CD8-positive, alpha-beta memory T cell (primary cell): ENCODE data around the gene DAB1. TPM values are rescaled to one million over a fixed set of nuclear protein-coding genes. Genes with fewer than 3 reads are reported as not detected.

Experiments
- CTCF ChIA-PET: fragments of 350-600 bp; sonication (Branson Sonifier 250); formaldehyde crosslinking; loops from one replicate; lab custom pipeline; 2021; ENCODE audit warnings: antibody characterized with exemption; lab: Charles Lee
- POLR2A ChIA-PET: fragments of 350-600 bp; sonication (Branson Sonifier 250); formaldehyde crosslinking; loops from one replicate; lab custom pipeline; 2021; ENCODE audit warnings: antibody characterized with exemption; lab: Charles Lee
- DNase-seq, 5 donors: peaks; one replicate each; pipeline versions ENCODE4 v3.0.0 to v3.0.0-alpha.2; 2020 to 2022; ENCODE audit warnings: mixed read lengths in 1 of 5
- H3K27ac ChIP-seq: one replicate; pipeline ENCODE4 v1.7.0; 2013; ENCODE audit warnings: low read depth, mild to moderate bottlenecking, low read length, moderate library complexity
- H3K27me3 ChIP-seq: 2 replicates; pipeline ENCODE4 v1.7.0; 2013; ENCODE audit warnings: low read length, mild to moderate bottlenecking; ENCODE audit not compliant: insufficient read depth, poor library complexity, severe bottlenecking
- H3K36me3 ChIP-seq: 2 replicates; pipeline ENCODE4 v1.7.0; 2013; ENCODE audit warnings: mild to moderate bottlenecking, low read length, moderate library complexity; ENCODE audit not compliant: insufficient read depth
- H3K4me1 ChIP-seq: 2 replicates; pipeline ENCODE4 v1.7.0; 2013; ENCODE audit warnings: mild to moderate bottlenecking, low read length, moderate library complexity; ENCODE audit not compliant: insufficient read depth
- H3K4me3 ChIP-seq: 2 replicates; pipeline ENCODE4 v1.7.0; 2013; ENCODE audit warnings: mild to moderate bottlenecking, low read length
- H3K9me3 ChIP-seq: 2 replicates; pipeline ENCODE4 v1.7.0; 2013; ENCODE audit warnings: mild to moderate bottlenecking, low read length
- H3K27ac Mint-ChIP-seq, 8 donors: one replicate each; pipeline ENCODE4 v1.8.0; 2020 to 2021; ENCODE audit warnings: mixed read lengths in 8 of 8, mild to moderate bottlenecking in 6 of 8, inconsistent platforms in 3 of 8, moderate library complexity in 3 of 8
- H3K27me3 Mint-ChIP-seq, 2 donors: one replicate each; pipeline ENCODE4 v1.8.0; 2020 to 2021; ENCODE audit warnings: mixed read lengths in 2 of 2, mild to moderate bottlenecking in 1 of 2, moderate library complexity in 1 of 2
- H3K36me3 Mint-ChIP-seq, 3 donors: one replicate each; pipeline ENCODE4 v1.8.0; 2020 to 2021; ENCODE audit warnings: mixed read lengths in 3 of 3, inconsistent platforms in 1 of 3, mild to moderate bottlenecking in 1 of 3
- H3K4me1 Mint-ChIP-seq, 3 donors: one replicate each; pipeline ENCODE4 v1.8.0; 2020 to 2021; ENCODE audit warnings: mixed read lengths in 3 of 3, inconsistent platforms in 1 of 3, mild to moderate bottlenecking in 1 of 3
- H3K4me3 Mint-ChIP-seq, 7 donors: one replicate each; pipeline ENCODE4 v1.8.0; 2020 to 2021; ENCODE audit warnings: mixed read lengths in 7 of 7, mild to moderate bottlenecking in 6 of 7, moderate library complexity in 4 of 7, inconsistent platforms in 2 of 7
- H3K9me3 Mint-ChIP-seq, 5 donors: one replicate each; pipeline ENCODE4 v1.8.0; 2020 to 2022; ENCODE audit warnings: mixed read lengths in 5 of 5, mild to moderate bottlenecking in 3 of 5, moderate library complexity in 2 of 5, inconsistent platforms in 1 of 5
- polyA plus RNA-seq: library from polyadenylated mRNA; unstranded; fragments of 300-500 nt; fragmentation: Illumina TruSeq; gene quantifications from one replicate; pipeline ENCODE4 v1.2.3, GENCODE V29; 2021
- total RNA-seq, 2 experiments: library from RNA; stranded (reverse); gene quantifications; one replicate each; pipeline ENCODE4 v1.2.3, GENCODE V29; 2021

The DAB1 gene
- total and polyA plus RNA-seq, 3 experiments from 2014 or later, result 0.09 to 1.7 TPM; not detected in 1

GRCh38 chr1:56991576-56991975, 432.3 kb downstream of the DAB1 start:
- no peaks in the 10 kb centered on the region for H3K36me3 Mint-ChIP-seq

GRCh38 chr1:56986397-56986796, 437.5 kb downstream of the DAB1 start:
- peaks cover 0 to 1% (median 0%) of the 10 kb centered on the region in 5 donors for H3K9me3 Mint-ChIP-seq

More at GRCh38 chr1:56991576-56991975, 432.3 kb downstream of the DAB1 start:
- Mint-ChIP-seq H3K27ac (peak overlapping the region in 1 of 8 donors; percentile 86), H3K9me3 (no peaks in the 10 kb centered on the region), H3K27me3 (peaks cover 0 to 3% of the 10 kb centered on the region in 2 donors), H3K4me3 (no peak overlapping the region), H3K4me1 (no peaks in the 10 kb centered on the region)
- Histone ChIP-seq H3K27me3 (no peaks in the 10 kb centered on the region), H3K9me3 (no peaks in the 10 kb centered on the region), H3K36me3 (no peaks in the 10 kb centered on the region), H3K4me3 (no peak overlapping the region), H3K4me1 (no peaks in the 10 kb centered on the region), H3K27ac (no peak overlapping the region)
- DNase-seq, result no peak
- ChIA-PET CTCF (no interaction called here), POLR2A (no interaction called here)

GRCh38 chr1:56985857-56986256, 438.0 kb downstream of the DAB1 start:
- H3K9me3 Mint-ChIP-seq, result peaks cover 0 to 1% (median 0%) of the 10 kb centered on the region in 5 donors
- ChIA-PET CTCF (no interaction called here), POLR2A (no interaction called here)
- Histone ChIP-seq H3K36me3 (no peaks in the 10 kb centered on the region), H3K9me3 (no peaks in the 10 kb centered on the region), H3K27ac (no peak overlapping the region), H3K4me1 (no peaks in the 10 kb centered on the region), H3K27me3 (no peaks in the 10 kb centered on the region), H3K4me3 (no peak overlapping the region)
- H3K4me1 Mint-ChIP-seq, result no peaks in the 10 kb centered on the region
- no peak for DNase-seq
- no peak overlapping the region for H3K27ac Mint-ChIP-seq
- peaks cover 0 to 3% of the 10 kb centered on the region in 2 donors for H3K27me3 Mint-ChIP-seq
- H3K36me3 Mint-ChIP-seq, result no peaks in the 10 kb centered on the region
- H3K4me3 Mint-ChIP-seq, result no peak overlapping the region

More at GRCh38 chr1:56986397-56986796, 437.5 kb downstream of the DAB1 start:
- Mint-ChIP-seq H3K27ac (no peak overlapping the region), H3K27me3 (peaks cover 0 to 3% of the 10 kb centered on the region in 2 donors), H3K36me3 (no peaks in the 10 kb centered on the region), H3K4me1 (no peaks in the 10 kb centered on the region), H3K4me3 (no peak overlapping the region)
- Histone ChIP-seq H3K4me3 (no peak overlapping the region), H3K27me3 (no peaks in the 10 kb centered on the region), H3K4me1 (no peaks in the 10 kb centered on the region), H3K36me3 (no peaks in the 10 kb centered on the region), H3K27ac (no peak overlapping the region), H3K9me3 (no peaks in the 10 kb centered on the region)
- ChIA-PET CTCF (no interaction called here), POLR2A (no interaction called here)
- DNase-seq, result no peak

GRCh38 chr1:56983484-56983883, 440.4 kb downstream of the DAB1 start:
- no peak overlapping the region for H3K4me3 Mint-ChIP-seq
- no peak for DNase-seq
- peaks cover 0 to 1% (median 0%) of the 10 kb centered on the region in 5 donors for H3K9me3 Mint-ChIP-seq
- Histone ChIP-seq H3K4me3 (no peak overlapping the region), H3K27ac (no peak overlapping the region), H3K27me3 (no peaks in the 10 kb centered on the region), H3K36me3 (no peaks in the 10 kb centered on the region), H3K4me1 (no peaks in the 10 kb centered on the region), H3K9me3 (no peaks in the 10 kb centered on the region)
- no peaks in the 10 kb centered on the region for H3K4me1 Mint-ChIP-seq
- ChIA-PET POLR2A (no interaction called here), CTCF (no interaction called here)
- no peaks in the 10 kb centered on the region for H3K36me3 Mint-ChIP-seq
- peaks cover 0 to 4% of the 10 kb centered on the region in 2 donors for H3K27me3 Mint-ChIP-seq
- no peak overlapping the region for H3K27ac Mint-ChIP-seq

- no peaks in the 10 kb centered on the region for H3K9me3 ChIP-seq
- ChIA-PET CTCF (no interaction called here), POLR2A (no interaction called here)
- H3K27ac ChIP-seq, result no peak overlapping the region
- H3K4me3 ChIP-seq, result no peak overlapping the region
- no peaks in the 10 kb centered on the region for H3K27me3 ChIP-seq
- no peak overlapping the region for H3K4me3 Mint-ChIP-seq
- H3K27ac Mint-ChIP-seq, result no peak overlapping the region
- peaks cover 0 to 3% of the 10 kb centered on the region in 2 donors for H3K27me3 Mint-ChIP-seq
- H3K4me1 Mint-ChIP-seq, result peaks cover 0 to 1% (median 0%) of the 10 kb centered on the region in 3 donors
- no peak for DNase-seq
- no peaks in the 10 kb centered on the region for H3K4me1 ChIP-seq
- H3K9me3 Mint-ChIP-seq, result no peaks in the 10 kb centered on the region
- no peaks in the 10 kb centered on the region for H3K36me3 Mint-ChIP-seq
- no peaks in the 10 kb centered on the region for H3K36me3 ChIP-seq
Measured at GRCh38 chr1:56979986-56980755, 443.7 kb downstream of the DAB1 start.

- Mint-ChIP-seq H3K27me3 (peaks cover 0 to 3% of the 10 kb centered on the region in 2 donors), H3K9me3 (no peaks in the 10 kb centered on the region), H3K4me1 (peaks cover 0 to 5% (median 2%) of the 10 kb centered on the region in 3 donors), H3K36me3 (no peaks in the 10 kb centered on the region), H3K4me3 (no peak overlapping the region), H3K27ac (no peak overlapping the region)
- Histone ChIP-seq H3K4me1 (no peaks in the 10 kb centered on the region), H3K4me3 (no peak overlapping the region), H3K36me3 (no peaks in the 10 kb centered on the region), H3K9me3 (no peaks in the 10 kb centered on the region), H3K27me3 (no peaks in the 10 kb centered on the region), H3K27ac (no peak overlapping the region)
- DNase-seq, result no peak
- POLR2A ChIA-PET, result no interaction called here
- CTCF ChIA-PET, result no interaction called here
Measured at GRCh38 chr1:56978819-56979218, 445.0 kb downstream of the DAB1 start.

- Mint-ChIP-seq H3K27me3 (peaks cover 0 to 3% of the 10 kb centered on the region in 2 donors), H3K27ac (no peak overlapping the region), H3K4me3 (no peak overlapping the region), H3K9me3 (no peaks in the 10 kb centered on the region), H3K36me3 (no peaks in the 10 kb centered on the region), H3K4me1 (peaks cover 0 to 5% (median 3%) of the 10 kb centered on the region in 3 donors)
- Histone ChIP-seq H3K9me3 (no peaks in the 10 kb centered on the region), H3K27ac (no peak overlapping the region), H3K36me3 (no peaks in the 10 kb centered on the region), H3K27me3 (no peaks in the 10 kb centered on the region), H3K4me1 (no peaks in the 10 kb centered on the region), H3K4me3 (no peak overlapping the region)
- POLR2A ChIA-PET, result no interaction called here
- DNase-seq, result no peak
- CTCF ChIA-PET, result no interaction called here
Measured at GRCh38 chr1:56977910-56978309, 445.9 kb downstream of the DAB1 start.

GRCh38 chr1:56975446-56975845, 448.4 kb downstream of the DAB1 start:
- ChIA-PET POLR2A (no interaction called here), CTCF (no interaction called here)
- H3K27ac Mint-ChIP-seq, result peak overlapping the region in 4 of 8 donors; percentile 11 to 76 (median 28)
- H3K27me3 Mint-ChIP-seq, result peaks cover 0 to 2% of the 10 kb centered on the region in 2 donors
- Histone ChIP-seq H3K4me1 (no peaks in the 10 kb centered on the region), H3K9me3 (no peaks in the 10 kb centered on the region), H3K4me3 (no peak overlapping the region), H3K27me3 (no peaks in the 10 kb centered on the region), H3K27ac (no peak overlapping the region), H3K36me3 (no peaks in the 10 kb centered on the region)
- no peaks in the 10 kb centered on the region for H3K36me3 Mint-ChIP-seq
- peaks cover 0 to 5% (median 3%) of the 10 kb centered on the region in 3 donors for H3K4me1 Mint-ChIP-seq
- H3K9me3 Mint-ChIP-seq, result peaks cover 0 to 1% (median 0%) of the 10 kb centered on the region in 5 donors
- DNase-seq, result no peak
- H3K4me3 Mint-ChIP-seq, result peak overlapping the region in 1 of 7 donors; percentile 34
